GM19043 (cell line): ENCODE measurements around the gene PAQR8.

Experiments used
- ATAC-seq: cut with Tn5 transposase; IDR thresholded peaks from one replicate; pipeline ENCODE4 v1.9.1; 2021; ENCODE audit warnings: low read depth; ENCODE audit not compliant: unreplicated experiment

Gene PAQR8

DNA sequence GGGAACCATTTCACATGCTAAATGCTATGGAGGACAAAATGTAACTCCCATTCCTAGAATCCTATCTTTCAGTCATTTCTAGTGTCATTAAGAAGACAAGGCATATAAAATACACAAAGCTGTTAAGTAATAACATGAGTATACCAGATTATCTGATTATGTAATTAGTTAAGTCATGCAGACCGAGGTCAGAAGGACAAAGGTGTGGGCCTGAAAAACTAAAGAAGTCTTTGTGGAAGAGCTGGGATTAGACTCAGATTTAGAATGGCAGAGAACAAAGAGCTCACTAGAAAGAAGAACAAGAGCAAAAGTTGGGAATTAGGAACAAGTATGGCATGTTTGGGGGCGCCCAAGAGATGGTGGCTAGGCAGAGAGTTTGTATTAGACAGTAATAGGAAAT lies 95.1 kb downstream of the PAQR8 start:
- ATAC-seq = no peak
